IPS-18c (cell line): Measurements from ENCODE around the gene TTC3.

Experiments
- H3K4me3 ChIP-seq: 2 replicates; pipeline ENCODE4 v1.7.0; 2013; ENCODE audit warnings: low read depth, mild to moderate bottlenecking, low read length, moderate library complexity; ENCODE audit not compliant: insufficient read depth
- H3K9me3 ChIP-seq: one replicate; pipeline ENCODE4 v1.6.1; 2013; ENCODE audit warnings: mild to moderate bottlenecking, low read length, moderate library complexity; ENCODE audit not compliant: control insufficient read depth, insufficient read depth

TTC3 gene

DNA sequence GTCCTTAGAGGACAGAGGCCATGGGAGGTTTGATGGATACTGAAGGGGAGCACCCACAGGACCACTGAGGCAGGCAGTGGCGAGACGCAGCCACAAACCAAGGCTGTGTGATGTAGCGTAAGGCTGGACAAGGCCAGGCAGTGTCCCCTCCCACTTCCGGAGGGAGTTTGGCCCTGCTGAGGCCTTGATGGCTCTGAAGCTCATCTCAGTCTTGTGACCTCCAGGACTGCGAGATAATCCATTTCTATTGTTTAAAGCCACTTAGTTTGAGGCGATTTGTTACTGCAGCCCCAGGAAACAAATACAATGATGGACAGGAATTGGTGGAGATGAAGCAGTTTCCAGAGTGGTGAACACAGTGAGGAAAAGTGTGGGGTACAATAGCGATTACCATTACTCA, 15.4 kb upstream of the TTC3 start:
- H3K9me3 ChIP-seq: no peaks in the 10 kb centered on the region
- H3K4me3 ChIP-seq: no peak overlapping the region

DNA sequence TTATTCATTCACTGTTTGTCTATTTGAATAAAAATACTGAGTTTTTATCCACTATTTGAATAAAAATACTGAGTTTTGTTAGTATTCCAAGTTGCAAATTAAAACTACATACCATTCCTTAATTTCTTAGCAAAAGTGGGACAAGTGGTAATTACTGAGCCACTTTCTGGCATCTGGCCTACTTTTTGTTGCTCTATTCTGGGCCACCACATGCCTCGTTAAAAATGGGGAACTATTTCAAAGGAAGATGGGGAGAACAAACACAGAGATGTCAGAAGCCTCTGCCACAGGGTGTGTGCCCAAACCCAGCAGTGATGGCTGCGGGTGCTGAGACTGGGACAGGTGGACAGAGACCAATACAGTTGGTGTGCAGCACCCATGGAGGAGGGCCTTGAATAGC, 14.8 kb upstream of the TTC3 start:
- Histone ChIP-seq H3K4me3 (no peak overlapping the region), H3K9me3 (no peaks in the 10 kb centered on the region)

DNA sequence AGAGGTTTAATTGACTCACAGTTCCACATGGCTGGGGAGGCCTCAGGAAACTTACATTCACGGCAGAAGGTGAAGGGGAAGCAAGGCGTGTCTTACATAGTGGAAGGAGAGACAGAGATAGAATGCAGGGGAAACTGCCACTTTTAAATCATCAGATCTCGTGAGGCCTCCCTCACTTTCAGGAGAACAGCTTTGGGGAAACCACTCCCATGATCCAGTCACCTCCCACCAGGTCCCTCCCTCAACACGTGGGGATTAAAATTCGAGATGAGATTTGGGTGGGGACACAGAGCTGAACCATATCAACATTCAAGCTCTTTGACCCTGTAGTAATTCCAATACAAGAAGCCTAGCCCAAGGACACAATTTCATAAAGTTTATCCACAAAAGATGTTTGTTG, 13.9 kb upstream of the TTC3 start:
- Histone ChIP-seq H3K4me3 (no peak overlapping the region), H3K9me3 (no peaks in the 10 kb centered on the region)

DNA sequence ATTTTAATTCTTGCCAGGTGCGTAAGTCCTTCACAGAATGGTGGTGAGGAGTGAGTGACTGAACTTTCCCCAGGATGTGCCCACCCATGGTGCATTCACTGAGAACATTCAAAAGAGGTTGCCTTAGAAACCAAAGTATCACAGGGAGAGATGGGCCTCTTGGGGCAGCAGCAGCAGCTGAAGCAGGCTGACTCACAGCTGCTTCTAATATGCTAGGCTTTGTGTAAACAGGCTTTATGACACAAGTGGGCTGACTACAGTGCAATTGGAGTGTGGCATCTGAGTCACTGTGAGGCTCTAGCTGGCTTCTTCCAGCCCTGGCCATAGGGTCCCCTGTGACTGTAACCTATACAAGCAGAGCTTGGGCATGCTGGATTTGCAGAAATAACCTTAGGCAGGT, 12.8 kb upstream of the TTC3 start:
- no peaks in the 10 kb centered on the region for H3K9me3 ChIP-seq
- H3K4me3 ChIP-seq: no peak overlapping the region

DNA sequence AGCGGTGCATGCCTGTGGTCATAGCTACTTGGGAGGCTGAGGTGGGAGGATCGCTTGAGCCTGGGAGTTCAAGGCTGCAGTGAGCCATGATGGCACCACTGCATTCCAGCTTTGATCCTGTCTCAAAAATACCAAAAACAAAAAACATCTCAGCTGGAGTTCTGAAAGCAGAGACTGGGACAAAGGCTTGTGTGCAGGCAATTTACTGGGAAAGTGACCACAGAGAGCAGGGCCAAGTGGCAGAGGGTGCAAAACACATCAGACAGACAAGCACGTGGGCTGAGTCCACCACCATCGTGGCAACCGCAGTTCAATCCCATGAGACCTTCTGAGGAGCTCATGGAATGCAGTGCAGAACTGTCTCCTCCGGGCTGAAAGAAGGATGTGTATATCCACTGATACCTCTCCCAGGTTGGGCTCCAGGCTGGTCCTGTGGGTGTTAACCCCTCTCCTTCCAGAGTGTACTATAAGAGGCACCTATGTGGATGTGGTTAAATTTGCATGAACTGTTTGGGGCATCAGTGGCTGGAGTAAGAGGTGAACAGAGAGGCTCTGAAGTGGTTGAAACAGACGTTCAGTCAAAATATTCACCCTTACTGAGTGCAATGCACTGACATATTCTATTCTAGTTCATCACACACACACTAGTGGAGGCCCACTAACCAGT, 11.0 kb upstream of the TTC3 start:
- H3K9me3 ChIP-seq: no peaks in the 10 kb centered on the region
- no peak overlapping the region for H3K4me3 ChIP-seq

DNA sequence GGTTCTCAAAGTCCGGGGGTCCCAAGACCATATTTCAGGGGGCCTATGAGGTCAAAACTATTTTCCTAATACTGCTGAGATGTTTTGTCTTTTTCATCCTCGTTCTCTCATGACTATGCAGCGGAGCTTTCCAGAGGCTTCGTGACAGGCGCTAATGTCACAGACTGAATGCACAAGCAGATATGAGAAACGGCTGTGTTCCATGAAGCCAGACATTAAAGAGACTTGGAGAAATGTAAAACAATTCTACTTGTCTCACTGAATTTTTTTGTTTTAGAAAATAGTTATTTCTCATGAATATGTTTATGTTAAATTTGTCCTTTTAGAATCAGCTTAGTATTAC, 10.5 kb upstream of the TTC3 start:
- Histone ChIP-seq H3K9me3 (no peaks in the 10 kb centered on the region), H3K4me3 (no peak overlapping the region)

DNA sequence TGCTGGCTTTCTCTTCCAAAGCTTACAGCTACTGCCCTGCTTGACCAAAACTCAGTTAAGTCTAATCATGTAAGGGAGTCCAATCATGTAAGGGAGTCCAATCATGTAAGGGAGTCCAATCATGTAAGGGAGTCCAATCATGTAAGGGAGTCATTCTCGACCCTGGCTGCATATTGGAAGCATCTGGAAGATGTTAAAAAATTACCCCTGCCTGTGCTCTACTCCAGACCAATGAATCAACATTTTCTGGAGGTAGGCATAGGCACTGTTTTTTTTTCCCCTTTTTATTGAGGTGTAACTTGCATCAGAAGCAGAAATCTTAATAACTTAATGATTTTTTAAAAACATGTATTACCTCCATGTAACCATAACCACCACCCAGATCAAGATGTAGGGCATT, 9.6 kb upstream of the TTC3 start:
- Histone ChIP-seq H3K9me3 (no peaks in the 10 kb centered on the region), H3K4me3 (no peak overlapping the region)

DNA sequence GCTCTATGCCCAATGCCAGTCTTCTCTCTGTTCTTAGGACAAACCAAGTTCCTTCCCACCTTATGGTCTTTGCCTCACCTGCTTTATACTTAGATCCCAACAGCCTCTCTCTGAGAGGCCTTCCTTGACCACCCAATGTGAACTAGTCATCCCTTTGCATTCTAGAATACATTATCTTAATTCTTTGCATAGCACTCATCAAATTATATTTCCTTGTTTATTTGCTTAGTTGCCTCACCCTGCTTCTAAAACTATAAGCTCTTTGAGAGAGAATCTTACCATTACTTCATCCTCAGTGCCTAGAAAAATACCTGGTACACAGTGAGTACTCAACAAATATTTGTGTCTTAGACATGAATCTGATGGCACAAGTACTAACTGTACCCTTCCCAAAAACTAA, 8.2 kb upstream of the TTC3 start:
- H3K4me3 ChIP-seq: no peak overlapping the region
- no peaks in the 10 kb centered on the region for H3K9me3 ChIP-seq

DNA sequence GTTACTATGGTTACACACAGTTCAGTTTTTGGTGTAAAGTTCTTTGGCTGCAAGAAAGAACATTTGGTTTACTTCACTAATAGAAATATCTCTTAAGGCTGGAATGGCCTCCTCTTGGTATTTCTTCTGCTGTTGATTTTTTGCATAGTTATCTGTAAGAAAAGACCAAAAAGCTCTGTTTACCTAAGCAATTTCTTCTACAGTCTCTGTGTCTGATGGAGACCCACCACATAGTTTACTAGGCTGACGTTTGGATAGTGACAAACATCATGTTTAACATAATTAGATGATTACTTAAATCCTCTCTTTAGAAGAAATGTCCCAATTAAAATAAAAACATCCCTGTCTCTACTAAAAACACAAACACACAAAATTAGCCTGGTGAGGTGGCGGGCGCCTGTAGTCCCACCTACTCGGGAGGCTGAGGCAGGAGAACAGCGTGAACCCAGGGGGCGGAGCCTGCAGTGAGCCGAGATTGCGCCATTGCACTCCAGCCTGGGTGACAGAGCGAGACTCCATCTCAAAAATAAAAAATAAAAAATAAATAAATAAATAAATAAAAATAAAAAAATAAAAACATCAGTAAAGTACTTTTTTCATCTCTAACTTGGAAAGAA, 7.4 kb upstream of the TTC3 start:
- no peaks in the 10 kb centered on the region for H3K9me3 ChIP-seq
- H3K4me3 ChIP-seq: no peak overlapping the region

DNA sequence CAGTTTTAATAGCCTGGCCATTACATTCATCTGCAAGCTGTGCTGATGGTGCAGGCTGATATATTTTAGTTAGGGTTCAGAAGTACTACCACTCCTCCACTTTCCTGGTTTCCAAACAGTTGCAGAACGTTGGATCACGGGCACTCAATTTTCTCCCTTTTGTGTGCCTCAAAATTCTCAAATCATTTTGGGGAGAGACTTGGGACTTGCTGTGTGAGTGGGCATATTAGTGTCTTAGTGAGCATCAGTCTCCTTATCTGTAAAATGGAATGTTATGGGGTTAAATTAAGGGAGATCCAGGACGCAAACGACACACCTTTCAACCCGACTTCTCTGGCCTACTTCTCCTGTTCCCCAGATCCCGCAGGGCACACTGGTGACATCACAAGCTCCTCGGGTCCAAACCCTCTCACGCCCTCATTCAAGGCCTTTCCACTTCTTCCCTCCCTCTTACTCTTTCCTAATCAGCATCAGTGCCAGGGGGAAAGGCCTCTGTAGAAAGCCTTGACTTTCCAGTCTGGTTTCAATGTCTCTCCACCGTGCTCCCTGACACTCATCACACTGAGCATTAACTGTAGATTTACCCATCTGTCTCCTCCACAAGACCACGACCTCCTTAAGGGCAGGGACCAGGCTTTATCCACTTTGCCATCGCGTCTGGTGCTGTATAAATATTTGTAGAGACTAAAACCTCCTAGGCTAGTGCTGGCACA, 1.3 kb upstream of the TTC3 start:
- Histone ChIP-seq H3K4me3 (peak overlapping the region; percentile 69), H3K9me3 (no peaks in the 10 kb centered on the region)

DNA sequence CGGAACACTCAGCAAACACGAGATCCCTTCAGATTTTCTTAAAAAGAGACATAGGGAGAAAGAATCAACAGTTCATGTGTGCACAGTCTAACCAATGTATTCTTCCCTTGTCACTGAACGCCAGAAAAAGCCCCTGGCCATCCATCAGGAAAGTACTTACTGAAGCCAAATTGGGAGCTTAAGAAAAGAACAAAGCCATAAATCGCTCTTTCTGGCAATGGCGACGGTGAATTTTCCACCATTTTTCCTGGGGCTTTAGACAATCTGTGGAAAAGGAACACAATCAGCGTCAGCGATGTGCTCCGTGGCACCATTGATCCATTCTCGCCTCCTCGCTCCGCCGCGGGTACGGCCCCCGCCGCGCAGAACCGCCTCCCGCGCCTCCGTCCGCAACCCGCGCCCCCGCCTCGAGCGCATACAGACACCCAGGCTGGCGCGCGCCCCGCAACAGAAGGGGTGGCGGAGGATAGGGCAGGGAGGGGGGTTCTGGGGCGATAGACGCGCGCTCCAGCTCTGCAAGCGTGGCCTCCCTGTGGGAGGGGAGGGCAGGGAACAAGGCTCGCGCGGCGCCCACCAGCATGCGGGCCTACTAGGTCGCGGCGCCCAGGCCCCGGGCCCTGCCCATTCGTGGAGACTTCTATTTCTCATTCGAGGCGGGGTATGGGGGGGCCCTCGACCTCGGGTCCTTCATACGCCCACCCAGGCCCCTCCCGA, 623 bp upstream of the TTC3 start:
- Histone ChIP-seq H3K9me3 (no peaks in the 10 kb centered on the region), H3K4me3 (peak overlapping the region; percentile 69)

DNA sequence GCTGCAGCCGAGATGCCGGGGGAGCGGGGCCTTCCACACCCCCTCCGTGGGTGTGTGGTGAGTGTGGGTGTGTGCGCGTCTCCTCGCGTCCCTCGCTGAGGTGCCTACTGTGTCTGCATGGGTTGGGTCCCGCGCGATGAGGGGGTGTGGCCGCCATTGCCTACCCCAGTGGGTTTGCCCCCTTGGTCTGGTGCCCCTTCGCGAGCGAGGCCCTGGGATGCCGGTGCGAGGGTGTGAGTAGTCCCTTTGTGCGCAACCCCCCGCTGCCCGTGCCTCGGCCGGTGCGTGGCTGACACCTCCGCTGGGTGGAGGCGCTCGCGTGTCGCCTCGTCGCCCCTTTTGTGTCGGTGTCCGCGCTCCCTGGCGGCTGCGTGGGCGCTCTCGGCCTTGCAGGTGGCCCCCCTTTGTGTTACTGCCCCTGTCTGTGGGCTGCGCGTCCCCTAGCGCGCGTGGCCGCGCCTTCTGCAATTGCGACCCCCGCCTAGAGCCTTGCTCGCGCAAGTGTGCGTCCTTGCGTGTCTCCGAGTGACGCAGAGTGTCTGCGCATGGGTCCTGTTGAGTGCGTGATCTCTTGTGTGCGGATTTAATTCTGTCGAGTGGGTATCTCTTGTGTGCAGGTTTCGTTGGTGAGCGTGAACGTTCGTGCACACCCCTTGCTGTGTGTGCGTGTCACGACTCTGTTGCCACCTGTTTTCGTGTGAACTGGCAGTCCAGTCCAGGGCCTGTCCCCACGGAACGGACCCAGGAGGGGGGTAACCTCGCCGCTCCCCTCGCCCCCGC, 553 bp downstream of the TTC3 start:
- H3K9me3 ChIP-seq: no peaks in the 10 kb centered on the region
- H3K4me3 ChIP-seq: peak overlapping the region; percentile 69

DNA sequence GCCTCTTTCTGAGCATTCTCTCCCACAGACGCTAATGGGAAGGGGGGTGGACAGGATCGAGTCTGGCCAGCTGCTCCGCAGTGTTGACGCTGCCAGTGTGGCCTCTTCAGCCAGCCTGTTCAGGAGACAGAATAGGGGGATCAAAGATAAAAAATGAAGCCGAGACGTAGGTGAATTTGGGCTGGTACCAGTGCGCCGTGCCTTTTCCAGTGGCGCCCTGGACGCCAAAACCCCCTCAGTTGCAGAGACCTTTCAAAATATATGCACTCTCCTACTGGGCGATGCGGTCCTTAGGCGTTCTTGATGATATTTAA, 1.1 kb downstream of the TTC3 start:
- H3K4me3 ChIP-seq: peak overlapping the region; percentile 69
- H3K9me3 ChIP-seq: no peaks in the 10 kb centered on the region

DNA sequence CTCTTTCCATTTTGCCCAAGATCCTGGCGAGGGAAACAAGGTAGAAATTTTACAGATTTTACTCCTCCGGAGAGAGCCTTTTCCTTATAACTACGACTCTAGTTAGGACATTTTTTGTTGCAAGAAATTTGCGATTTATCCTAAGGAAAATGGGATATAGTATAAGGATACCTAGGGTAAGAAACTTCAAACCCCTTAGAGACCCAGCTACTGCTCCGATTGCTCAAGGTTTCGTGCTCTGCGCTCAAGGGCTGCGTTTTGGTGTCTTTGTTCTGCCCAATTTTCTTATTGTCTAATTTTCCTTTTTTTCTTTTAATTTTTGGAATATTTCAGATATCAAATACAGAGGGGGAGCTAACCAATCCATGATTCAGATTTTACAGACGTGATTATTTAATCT, 1.5 kb downstream of the TTC3 start:
- H3K4me3 ChIP-seq: peak overlapping the region; percentile 69

DNA sequence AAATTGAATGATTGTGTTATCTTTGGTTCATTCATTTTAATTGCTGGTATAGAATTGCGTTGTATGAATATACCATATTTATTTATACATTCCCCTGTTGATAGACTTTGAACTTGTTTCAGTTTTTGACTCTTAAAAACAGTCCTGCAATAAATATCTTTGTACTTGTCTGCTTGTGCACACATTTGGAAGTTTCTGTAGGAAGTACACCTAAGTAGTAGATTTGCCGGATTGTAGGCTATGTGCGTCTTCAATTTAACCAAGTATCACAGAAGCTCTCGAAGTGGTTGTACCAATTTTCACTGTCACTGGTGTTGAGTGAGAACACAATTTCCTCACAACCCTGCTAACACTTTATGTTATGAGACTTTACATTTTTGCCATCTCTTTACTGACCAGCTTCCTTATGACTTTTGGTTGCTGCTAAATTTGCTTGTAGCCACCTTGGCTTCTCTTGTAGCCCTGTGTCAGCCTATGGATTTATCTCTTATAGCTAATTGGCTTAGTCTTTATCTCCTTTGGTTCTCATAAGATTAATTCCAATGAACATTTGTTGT, 2.2 kb downstream of the TTC3 start:
- H3K9me3 ChIP-seq: no peaks in the 10 kb centered on the region
- no peak overlapping the region for H3K4me3 ChIP-seq

More for the DNA sequence above, 1.5 kb downstream of the TTC3 start:
- H3K9me3 ChIP-seq: no peaks in the 10 kb centered on the region

DNA sequence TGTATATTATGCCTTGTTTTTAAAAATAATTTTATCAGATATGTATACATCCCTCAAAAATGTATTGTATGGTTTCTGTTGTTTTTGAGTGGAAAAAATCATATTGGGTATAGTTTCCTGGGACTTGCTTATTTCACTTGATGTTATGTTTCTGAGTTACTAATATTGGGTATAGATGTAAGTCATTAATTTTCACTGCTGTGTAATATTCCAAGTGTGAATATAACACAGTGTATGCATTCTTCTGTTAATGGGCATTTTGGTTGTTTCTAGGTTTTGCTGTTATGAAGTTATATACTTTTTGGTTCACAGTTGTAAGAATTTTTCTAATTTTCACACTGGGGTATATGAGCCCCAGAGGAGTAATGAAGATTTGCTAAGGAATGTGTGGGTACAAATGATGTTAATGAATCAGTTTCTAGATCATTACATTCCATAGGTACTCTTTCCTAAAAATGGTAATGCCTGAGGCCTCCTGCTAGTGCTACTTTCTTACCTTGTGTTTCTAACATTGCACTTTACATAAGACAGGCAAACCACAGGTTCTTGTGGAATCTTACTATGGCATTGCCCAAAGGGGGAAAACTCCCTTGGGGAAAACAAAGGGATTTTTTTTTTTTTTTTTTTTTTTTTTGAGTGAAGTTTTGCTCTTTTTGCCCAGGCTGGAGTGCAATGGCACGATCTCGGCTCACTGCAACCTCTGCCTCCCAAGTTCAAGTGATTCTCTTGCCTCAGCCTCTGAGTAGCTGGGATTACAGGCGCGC, 3.2 kb downstream of the TTC3 start:
- Histone ChIP-seq H3K9me3 (no peaks in the 10 kb centered on the region), H3K4me3 (no peak overlapping the region)

DNA sequence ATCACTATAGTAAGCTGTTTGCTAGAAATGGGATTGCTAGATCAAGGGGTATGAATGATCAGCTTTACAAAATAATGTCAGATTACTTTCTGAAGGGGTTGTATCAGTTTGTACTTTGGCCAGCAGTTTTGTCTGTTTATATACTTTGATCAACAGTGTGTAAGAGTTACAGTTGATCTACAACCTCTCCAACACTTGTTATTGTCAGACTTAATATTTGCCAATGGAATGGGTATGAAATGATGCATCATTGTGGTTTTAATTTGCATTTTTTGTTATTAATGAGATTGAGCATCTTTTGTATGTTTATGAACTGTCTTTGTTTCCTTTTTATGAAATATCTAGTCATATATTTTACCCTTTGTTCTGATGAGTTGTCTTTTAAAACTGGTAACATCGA, 4.3 kb downstream of the TTC3 start:
- Histone ChIP-seq H3K9me3 (no peaks in the 10 kb centered on the region), H3K4me3 (no peak overlapping the region)
